ENCODE measurements around the gene BTBD2. TPM values are rescaled to one million over a fixed set of nuclear protein-coding genes. Genes with fewer than 3 reads are reported as not detected.

Gene BTBD2
- total and polyA plus RNA-seq, 2 of the 13 experiments (the other 11 are each of a cell fraction or from before 2014, with no cell fraction given) = 28.1 to 45.3 TPM

GRCh38 chr19:2061495-2062388 lies 46.2 kb upstream of the BTBD2 start (continued):
- TF ChIP-seq UBTF (CRISPR knock-in tag; IDR thresholded peaks at IDR 0.05) = peak; percentile 36
- TF ChIP-seq RAD51 (IDR thresholded peaks at IDR 0.05; ENCODE audit: borderline replicate concordance) = no peak
- peak; percentile 42; the same call in 1 of the 2 replicates for TF ChIP-seq MTERF4 (CRISPR knock-in tag; IDR thresholded peaks at IDR 0.05)
- no peak for TF ChIP-seq CHD4 (IDR thresholded peaks at IDR 0.05; ENCODE audit: borderline replicate concordance, low read length)
- TF ChIP-seq NFE2L2 (IDR thresholded peaks at IDR 0.05; ENCODE audit: low read length) = no peak
- TF ChIP-seq SMYD3 (CRISPR knock-in tag; IDR thresholded peaks at IDR 0.05) = no peak
- TF ChIP-seq POLR2A (IDR thresholded peaks at IDR 0.05; ENCODE audit: insufficient read depth in 1 of 2, low read depth in 2 of 2, low read length in 2 of 2) = peak; percentile 77 to 87
- 0 out of 2 replicates have a peak, but pooled peaks have one; percentile 60 for TF ChIP-seq POLR2AphosphoS2 (IDR thresholded peaks at IDR 0.05; ENCODE audit: low read depth, low read length)
- TF ChIP-seq GATAD1 (CRISPR knock-in tag; IDR thresholded peaks at IDR 0.05) = no peak
- no peak for TF ChIP-seq RNF2 (conservative IDR thresholded peaks at IDR 0.05; ENCODE audit: low read depth)
- no peak for TF ChIP-seq NCOA2 (CRISPR knock-in tag; IDR thresholded peaks at IDR 0.05)
- TF ChIP-seq SNAPC4 (CRISPR knock-in tag; IDR thresholded peaks at IDR 0.05) = peak; percentile 88
- 0 out of 2 replicates have a peak, but pooled peaks have one; percentile 34 for TF ChIP-seq JUN (CRISPR knock-in tag; IDR thresholded peaks at IDR 0.05)
- 0 out of 2 replicates have a peak, but pooled peaks have one; percentile 36 for TF ChIP-seq MIXL1 (CRISPR knock-in tag; IDR thresholded peaks at IDR 0.05)
- TF ChIP-seq REST (IDR thresholded peaks at IDR 0.05; ENCODE audit: borderline replicate concordance in 1 of 2, low read depth in 1 of 2, low read length in 2 of 2) = no peak
- TF ChIP-seq MXD4 (CRISPR knock-in tag; IDR thresholded peaks at IDR 0.05) = 0 out of 2 replicates have a peak, but pooled peaks have one; percentile 27
- no peak; the same call in 1 of the 2 replicates for TF ChIP-seq JUND (CRISPR knock-in tag; IDR thresholded peaks at IDR 0.05)

Measured in HepG2 (cell line).